ENCODE measurements around the gene EGFL7. TPM values are rescaled to one million over a fixed set of nuclear protein-coding genes. Genes with fewer than 3 reads are reported as not detected.
A peak's percentile ranks its signal among the peaks of the same experiment; 100 is the strongest.
"Not testable (repeated sequence)": the region's sequence is repeated elsewhere in the genome, so short reads cannot be mapped to it uniquely, and the experiment has no call there.

Gene EGFL7
- total RNA-seq, 2 donors from 2014 or later: 5.7 TPM; not detected in 1

DNA sequence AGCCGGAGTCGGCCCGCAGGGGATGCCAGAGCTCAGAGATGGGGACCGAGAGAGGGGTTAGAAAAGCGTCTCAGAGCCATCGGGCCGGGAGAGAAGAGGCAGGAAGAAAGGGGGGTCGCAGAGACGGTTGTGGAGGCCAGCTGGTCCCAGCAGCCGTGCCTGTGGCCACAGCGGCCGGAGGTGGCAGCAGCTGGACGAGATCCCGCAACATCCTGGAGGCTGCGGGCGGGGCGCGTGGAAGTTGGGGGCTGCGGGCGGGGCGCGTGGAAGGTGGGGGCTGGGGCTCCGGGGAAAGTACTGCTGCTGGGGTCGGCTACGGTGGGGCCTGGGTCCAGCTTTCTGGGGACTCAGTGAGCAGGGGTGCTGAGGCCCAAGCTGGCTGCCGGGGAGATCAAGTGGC is 34.4 kb upstream of the EGFL7 start:
- ATAC-seq (no peak), DNase-seq (peak in 1 of 3 donors; percentile 5)
- no peaks in the 10 kb centered on the region for H3K9me3 ChIP-seq (ENCODE audit: control insufficient read depth, low read length, poor library complexity, severe bottlenecking)
- H3K36me3 Mint-ChIP-seq (ENCODE audit: low read depth): no peaks in the 10 kb centered on the region
- peaks cover 9% of the 10 kb centered on the region for H3K27me3 Mint-ChIP-seq
- H3K4me3 Mint-ChIP-seq: no peak overlapping the region
- no peaks in the 10 kb centered on the region for H3K4me1 Mint-ChIP-seq
- H3K27ac Mint-ChIP-seq: peak overlapping the region; percentile 47

DNA sequence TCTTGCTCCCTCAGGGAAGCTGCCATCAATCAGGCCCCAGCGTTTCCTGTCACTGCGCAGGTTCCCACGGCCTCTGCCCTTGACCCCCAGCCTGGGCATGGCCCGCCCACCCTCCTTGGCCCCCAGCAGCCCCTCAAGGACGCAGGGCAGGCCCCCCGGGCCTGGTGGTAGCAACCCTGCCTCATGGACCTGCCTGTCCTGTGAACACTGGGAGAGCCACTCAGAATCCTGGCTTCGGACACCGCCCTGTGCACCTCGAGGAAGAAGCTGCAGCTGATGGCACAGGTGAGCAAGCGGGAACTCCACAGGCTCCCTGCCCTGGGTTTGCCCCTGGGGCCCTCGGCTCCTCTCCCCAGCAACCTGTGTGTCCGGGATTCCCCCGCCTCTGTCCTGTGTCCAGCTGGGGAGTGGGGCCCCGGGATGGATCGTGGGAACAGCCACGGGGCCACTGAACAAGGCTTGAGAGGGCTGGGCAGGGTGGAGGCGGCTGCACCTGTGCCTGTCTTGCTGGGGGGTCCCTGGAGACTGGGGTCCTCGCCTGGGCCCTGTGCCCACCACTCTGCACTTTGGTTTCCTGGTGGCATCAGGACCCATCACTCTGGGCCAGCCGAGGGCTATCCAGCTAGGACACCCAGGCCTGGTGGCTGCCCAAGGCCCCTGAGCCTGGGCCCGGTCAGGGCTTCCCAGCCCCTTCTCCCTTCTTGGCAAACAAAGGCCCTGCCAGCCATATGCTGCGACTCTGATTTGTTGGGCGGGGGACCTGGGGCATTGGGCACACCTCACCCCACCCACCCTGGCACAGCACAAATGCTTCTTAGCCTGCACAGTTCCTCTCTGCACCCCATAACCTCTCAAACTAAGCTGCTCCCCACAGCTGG is 33.5 kb upstream of the EGFL7 start:
- no peak overlapping the region for H3K27ac Mint-ChIP-seq
- no peak for DNase-seq

DNA sequence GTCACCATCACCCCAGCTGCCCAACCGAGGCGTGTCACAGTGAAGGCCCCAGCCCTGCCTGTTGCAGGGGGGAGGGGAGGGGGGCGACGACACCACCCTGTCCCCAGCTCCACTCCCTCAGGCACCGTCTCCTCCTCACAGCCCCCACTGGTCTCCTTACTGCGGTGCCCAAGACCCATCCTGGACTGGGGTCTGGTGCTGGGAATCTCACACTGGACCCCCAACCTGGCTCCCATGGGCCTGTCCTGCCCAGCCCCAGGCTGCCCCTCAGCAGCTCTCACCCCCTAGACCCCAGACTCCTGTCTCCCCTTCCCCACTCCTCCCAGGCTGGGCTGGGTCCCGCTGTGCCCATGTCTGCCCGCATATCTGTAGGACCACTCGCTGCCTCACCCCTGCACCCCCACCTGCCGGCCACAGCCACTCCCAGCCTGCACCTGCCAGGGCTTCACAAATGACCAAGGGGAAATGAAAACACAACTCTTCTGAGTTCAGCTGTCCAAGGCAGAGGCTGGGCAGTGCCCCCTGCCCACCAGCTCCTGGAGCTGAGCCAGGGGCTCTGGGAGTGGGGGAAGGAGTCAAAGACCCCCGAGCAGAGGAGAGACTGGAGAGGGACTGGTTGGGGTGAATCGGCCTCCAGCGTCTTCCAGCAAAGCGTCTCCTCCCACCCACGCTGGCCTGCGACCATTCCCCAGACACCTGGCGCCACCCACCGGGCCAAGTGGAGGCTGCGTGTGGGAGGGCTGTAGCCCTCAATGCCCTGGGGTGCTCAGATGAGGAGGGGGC is 32.6 kb upstream of the EGFL7 start:
- Mint-ChIP-seq H3K4me1 (no peaks in the 10 kb centered on the region), H3K4me3 (no peak overlapping the region)
- peak; percentile 54 for ATAC-seq

More for the DNA sequence above, 33.5 kb upstream of the EGFL7 start:
- Mint-ChIP-seq H3K4me3 (no peak overlapping the region), H3K27me3 (peaks cover 6% of the 10 kb centered on the region), H3K36me3 (ENCODE audit: low read depth) (no peaks in the 10 kb centered on the region), H3K4me1 (no peaks in the 10 kb centered on the region)
- no peaks in the 10 kb centered on the region for H3K9me3 ChIP-seq (ENCODE audit: control insufficient read depth, low read length, poor library complexity, severe bottlenecking)
- ATAC-seq: no peak

DNA sequence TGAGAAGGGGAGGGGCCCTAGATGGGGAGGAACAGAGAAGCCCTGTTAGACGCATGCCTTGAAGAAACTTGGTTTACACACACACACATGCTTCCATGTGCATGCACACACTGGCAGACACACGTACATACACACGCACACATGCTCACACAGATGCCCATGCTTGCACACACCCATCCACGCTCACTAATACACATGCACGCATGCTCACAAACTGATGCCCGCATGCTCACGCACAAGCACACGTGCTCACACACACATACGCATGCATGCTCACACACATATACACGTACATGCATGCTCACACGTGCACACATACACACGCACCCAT is 32.1 kb upstream of the EGFL7 start:
- peak in 1 of 3 donors; percentile 4 for DNase-seq
- peaks cover 7% of the 10 kb centered on the region for H3K27me3 Mint-ChIP-seq
- no peak for ATAC-seq
- H3K4me1 Mint-ChIP-seq: no peaks in the 10 kb centered on the region
- H3K9me3 ChIP-seq (ENCODE audit: control insufficient read depth, low read length, poor library complexity, severe bottlenecking): no peaks in the 10 kb centered on the region
- no peaks in the 10 kb centered on the region for H3K36me3 Mint-ChIP-seq (ENCODE audit: low read depth)
- no peak overlapping the region for H3K27ac Mint-ChIP-seq
- no peak overlapping the region for H3K4me3 Mint-ChIP-seq

More for the DNA sequence above, 32.6 kb upstream of the EGFL7 start:
- DNase-seq: peak; percentile 23 to 41 (median 34)
- H3K27me3 Mint-ChIP-seq: peaks cover 6% of the 10 kb centered on the region
- no peak overlapping the region for H3K27ac Mint-ChIP-seq
- no peaks in the 10 kb centered on the region for H3K36me3 Mint-ChIP-seq (ENCODE audit: low read depth)
- no peaks in the 10 kb centered on the region for H3K9me3 ChIP-seq (ENCODE audit: control insufficient read depth, low read length, poor library complexity, severe bottlenecking)

DNA sequence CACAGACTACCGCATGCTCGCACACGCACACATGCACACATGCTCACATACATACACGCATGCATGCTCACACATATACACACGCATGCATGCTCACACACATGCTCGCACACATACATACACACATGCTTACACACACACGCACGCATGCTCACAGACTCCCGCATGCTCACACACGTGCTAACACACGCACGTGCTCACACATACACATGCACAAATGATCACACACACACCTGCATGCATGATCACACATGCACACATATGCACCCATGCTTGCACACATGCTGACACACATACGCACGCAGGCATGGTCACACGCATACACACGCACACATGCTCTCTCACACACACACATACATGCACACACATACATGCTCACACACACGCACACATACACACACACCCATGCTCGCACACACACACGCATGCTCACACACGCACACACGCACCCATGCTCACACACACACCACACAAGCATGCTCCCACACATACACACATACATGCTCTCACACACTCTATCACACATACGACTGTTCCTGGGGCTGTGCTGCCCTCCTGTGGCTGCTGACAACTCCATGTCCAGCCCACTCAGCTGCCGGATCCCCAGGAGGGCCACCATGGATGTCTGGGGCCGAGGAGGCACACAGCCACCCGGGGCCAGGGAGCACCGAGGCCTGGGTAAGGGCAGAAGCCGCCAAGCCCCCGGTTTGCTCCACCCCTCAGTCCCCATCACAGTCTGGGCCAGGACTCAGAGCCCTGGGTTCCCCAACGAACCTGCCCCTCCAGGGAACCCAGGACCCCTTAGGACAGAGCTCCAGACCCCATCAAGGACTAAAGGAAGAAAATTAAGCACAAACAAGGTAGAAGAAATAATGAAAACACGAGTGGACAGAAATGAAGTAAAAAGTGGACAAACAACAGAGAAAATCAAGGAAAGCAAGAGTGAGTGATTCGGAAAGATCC is 31.4 kb upstream of the EGFL7 start:
- Mint-ChIP-seq H3K4me3 (no peak overlapping the region), H3K36me3 (ENCODE audit: low read depth) (no peaks in the 10 kb centered on the region), H3K4me1 (no peaks in the 10 kb centered on the region), H3K27ac (no peak overlapping the region), H3K27me3 (peaks cover 12% of the 10 kb centered on the region)
- DNase-seq (peak; percentile 54 to 77 (median 69)), ATAC-seq (peak; percentile 97)
- no peaks in the 10 kb centered on the region for H3K9me3 ChIP-seq (ENCODE audit: control insufficient read depth, low read length, poor library complexity, severe bottlenecking)

DNA sequence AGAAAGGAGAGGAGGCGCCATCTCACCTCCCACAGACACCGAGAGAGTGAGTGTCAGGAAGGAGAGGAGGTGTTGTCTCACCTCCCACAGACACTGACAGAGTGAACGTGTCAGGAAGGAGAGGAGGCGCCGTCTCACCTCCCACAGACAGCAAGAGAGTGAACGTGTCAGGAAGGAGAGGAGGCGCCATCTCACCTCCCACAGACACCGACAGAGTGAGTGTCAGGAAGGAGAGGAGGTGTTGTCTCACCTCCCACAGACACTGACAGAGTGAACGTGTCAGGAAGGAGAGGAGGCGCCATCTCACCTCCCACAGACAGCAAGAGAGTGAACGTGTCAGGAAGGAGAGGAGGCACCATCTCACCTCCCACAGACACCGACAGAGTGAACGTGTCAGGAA is 30.6 kb upstream of the EGFL7 start:
- H3K4me1 Mint-ChIP-seq; H3K36me3 Mint-ChIP-seq (ENCODE audit: low read depth); H3K4me3 Mint-ChIP-seq; H3K27ac Mint-ChIP-seq; H3K9me3 ChIP-seq (ENCODE audit: control insufficient read depth, low read length, poor library complexity, severe bottlenecking); DNase-seq; ATAC-seq: not testable (repeated sequence)
- H3K27me3 Mint-ChIP-seq: peaks cover 12% of the 10 kb centered on the region

DNA sequence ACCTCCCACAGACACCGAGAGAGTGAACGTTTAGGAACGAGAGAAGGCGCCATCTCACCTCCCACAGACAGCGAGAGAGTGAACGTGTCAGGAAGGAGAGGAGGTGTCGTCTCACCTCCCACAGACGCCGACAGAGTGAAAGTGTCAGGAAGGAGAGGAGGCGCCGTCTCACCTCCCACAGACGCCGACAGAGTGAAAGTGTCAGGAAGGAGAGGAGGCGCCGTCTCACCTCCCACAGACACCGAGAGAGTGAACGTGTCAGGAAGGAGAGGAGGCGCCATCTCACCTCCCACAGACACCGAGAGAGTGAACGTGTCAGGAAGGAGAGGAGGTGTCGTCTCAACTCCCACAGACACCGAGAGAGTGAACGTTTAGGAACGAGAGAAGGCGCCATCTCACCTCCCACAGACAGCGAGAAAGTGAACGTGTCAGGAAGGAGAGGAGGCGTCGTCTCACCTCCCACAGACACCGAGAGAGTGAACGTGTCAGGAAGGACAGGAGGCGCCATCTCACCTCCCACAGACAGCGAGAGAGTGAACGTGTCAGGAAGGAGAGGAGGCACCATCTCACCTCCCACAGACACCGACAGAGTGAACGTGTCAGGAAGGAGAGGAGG is 30.1 kb upstream of the EGFL7 start:
- H3K27ac Mint-ChIP-seq; H3K9me3 ChIP-seq (ENCODE audit: control insufficient read depth, low read length, poor library complexity, severe bottlenecking); H3K4me1 Mint-ChIP-seq; DNase-seq; ATAC-seq; H3K4me3 Mint-ChIP-seq; H3K36me3 Mint-ChIP-seq (ENCODE audit: low read depth): not testable (repeated sequence)
- peaks cover 12% of the 10 kb centered on the region for H3K27me3 Mint-ChIP-seq

DNA sequence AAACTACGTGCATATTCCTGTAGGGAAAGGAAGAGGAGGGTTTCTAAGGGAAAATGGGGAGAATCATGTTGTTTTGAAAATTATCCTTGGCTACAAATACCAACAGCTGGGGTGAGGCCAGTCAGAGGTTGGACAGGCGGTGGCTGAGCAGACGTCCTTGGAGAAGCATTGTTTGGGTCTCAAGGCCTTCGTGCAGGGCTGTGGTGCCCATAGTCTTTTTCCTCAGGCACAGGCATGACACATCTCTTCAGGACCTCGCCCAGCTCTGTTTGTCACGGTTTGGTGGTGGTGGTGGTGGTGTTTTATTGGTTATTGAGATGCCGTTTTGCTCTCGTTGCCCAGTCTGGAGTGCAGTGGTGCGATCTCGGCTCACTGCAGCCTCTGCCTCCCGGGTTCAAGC is 27.8 kb upstream of the EGFL7 start:
- H3K9me3 ChIP-seq (ENCODE audit: control insufficient read depth, low read length, poor library complexity, severe bottlenecking): no peaks in the 10 kb centered on the region
- H3K4me3 Mint-ChIP-seq: no peak overlapping the region
- no peaks in the 10 kb centered on the region for H3K4me1 Mint-ChIP-seq
- ATAC-seq (no peak), DNase-seq (no peak)
- no peaks in the 10 kb centered on the region for H3K36me3 Mint-ChIP-seq (ENCODE audit: low read depth)
- H3K27me3 Mint-ChIP-seq: peaks cover 7% of the 10 kb centered on the region
- H3K27ac Mint-ChIP-seq: no peak overlapping the region

DNA sequence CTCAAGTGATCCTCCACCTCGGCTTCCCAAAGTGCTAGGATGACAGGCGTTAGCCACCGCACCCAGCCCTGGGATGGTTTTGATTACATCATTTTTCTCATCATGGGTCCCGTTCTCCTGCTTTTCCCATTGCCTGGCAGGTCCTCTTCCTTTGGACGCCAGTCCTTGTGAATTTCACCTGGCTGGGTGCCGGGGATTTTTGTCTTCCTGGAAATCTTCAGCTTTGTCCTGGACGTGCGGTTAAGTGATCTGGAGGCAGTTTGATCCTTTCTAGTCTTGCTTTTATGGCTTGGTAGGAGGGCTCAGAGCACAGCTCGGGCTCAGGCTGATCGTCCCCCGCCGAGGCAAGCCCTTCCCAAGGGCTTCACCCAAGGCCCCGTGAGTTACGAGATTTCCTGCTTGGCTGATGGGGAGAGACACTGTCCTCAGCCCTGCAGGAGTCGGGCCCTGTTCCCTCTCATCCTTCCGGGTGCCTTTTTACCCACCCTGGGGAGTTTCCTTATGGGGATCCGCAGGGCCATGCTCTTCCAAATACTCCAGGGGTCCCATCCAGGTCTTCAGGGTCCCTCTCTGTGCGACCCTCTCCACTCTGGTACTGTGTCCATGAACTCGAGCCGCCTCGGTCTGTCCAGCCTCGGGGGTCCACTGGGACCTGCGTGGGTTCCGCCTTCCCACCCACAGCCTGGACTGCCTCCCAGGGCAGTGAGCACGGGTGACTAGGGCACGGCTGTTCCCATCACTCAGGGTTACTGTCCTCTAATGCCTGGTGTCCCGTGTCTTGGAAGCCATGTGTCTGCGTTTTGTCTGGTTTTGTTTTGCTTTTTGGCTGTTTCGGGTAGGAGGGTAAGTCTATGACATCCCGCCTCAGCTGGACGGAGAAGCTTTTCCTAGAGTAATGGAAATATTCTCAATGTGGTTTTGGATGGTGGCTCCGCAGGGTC is 22.3 kb upstream of the EGFL7 start:
- H3K9me3 ChIP-seq (ENCODE audit: control insufficient read depth, low read length, poor library complexity, severe bottlenecking): no peaks in the 10 kb centered on the region
- no peak overlapping the region for H3K4me3 Mint-ChIP-seq
- no peak for DNase-seq
- no peaks in the 10 kb centered on the region for H3K36me3 Mint-ChIP-seq (ENCODE audit: low read depth)
- H3K27ac Mint-ChIP-seq: no peak overlapping the region
- H3K4me1 Mint-ChIP-seq: peaks cover 3% of the 10 kb centered on the region
- no peak for ATAC-seq
- peaks cover 39% of the 10 kb centered on the region for H3K27me3 Mint-ChIP-seq

DNA sequence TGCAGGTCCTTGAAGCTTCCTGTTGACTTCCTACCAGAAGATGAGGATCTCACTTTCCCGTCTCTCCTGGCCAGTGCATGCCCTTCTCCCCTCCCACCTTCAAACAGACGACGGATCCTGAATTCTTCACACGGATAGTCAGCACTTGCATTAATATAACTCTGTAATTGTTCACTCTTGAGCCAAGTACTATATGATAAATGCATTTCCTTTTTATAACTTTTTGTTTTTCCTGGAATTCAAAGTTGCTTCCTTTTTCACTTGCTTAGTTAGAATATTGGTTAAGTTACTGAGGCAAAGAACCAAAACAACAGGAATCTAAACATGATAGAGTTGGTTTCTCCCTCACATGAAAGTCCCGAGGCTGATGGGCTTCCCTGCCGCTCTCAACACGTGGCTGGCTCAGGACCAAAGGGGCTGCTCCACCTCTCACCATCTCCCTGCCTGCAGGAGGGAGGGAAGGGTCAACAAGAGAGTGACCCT is 20.2 kb upstream of the EGFL7 start:
- H3K4me3 Mint-ChIP-seq: no peak overlapping the region
- H3K9me3 ChIP-seq (ENCODE audit: control insufficient read depth, low read length, poor library complexity, severe bottlenecking): no peaks in the 10 kb centered on the region
- H3K36me3 Mint-ChIP-seq (ENCODE audit: low read depth): no peaks in the 10 kb centered on the region
- DNase-seq (no peak), ATAC-seq (no peak)
- no peak overlapping the region for H3K27ac Mint-ChIP-seq
- H3K27me3 Mint-ChIP-seq: peaks cover 39% of the 10 kb centered on the region
- peaks cover 4% of the 10 kb centered on the region for H3K4me1 Mint-ChIP-seq

DNA sequence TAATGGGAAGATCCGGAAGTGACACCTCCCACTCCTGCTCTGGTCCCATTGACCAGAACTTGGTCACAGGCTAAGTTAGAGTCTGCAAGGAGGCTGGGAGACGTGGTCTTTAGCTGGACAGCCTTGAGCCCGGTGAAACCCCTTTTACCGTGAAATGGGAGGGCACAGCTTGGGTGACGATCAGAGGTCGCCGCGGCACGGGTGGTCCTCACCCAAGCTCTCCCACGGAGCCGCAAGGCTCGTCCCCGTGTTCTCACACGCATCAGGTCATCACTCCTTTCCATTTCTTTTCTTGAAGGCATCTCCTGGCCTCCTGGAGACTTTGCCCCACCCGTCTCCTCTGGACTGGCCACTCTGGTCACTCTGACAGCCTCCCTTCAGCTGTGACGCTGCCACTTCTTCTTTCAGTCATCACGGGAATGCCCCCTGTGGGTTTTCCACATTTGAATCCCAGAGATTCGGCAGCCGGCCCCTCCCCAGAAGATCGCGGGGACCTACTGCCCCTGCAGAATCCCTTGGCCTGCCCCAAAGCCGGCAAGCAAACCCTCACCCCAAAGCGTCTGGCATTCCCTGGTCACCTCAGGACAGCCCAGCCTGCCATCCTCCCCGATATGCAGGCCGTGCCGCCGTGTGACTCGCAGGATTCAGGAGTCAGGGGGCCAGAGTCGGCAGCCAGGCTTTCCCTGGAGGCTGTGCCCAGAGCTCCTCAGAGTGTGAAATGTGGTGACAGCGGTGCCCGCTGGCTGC is 18.9 kb upstream of the EGFL7 start:
- H3K9me3 ChIP-seq (ENCODE audit: control insufficient read depth, low read length, poor library complexity, severe bottlenecking): no peaks in the 10 kb centered on the region
- Mint-ChIP-seq H3K27me3 (peaks cover 43% of the 10 kb centered on the region), H3K4me3 (no peak overlapping the region), H3K4me1 (peaks cover 4% of the 10 kb centered on the region), H3K36me3 (ENCODE audit: low read depth) (no peaks in the 10 kb centered on the region), H3K27ac (no peak overlapping the region)
- ATAC-seq (no peak), DNase-seq (no peak)
